Trophoblast cell (in vitro differentiated cells and primary cell): ENCODE measurements around the gene FOXF1.
A peak's percentile ranks its signal among the peaks of the same experiment; 100 is the strongest.

Experiments
- DNase-seq, 2 donors: peaks; one replicate each; pipeline ENCODE4 v3.0.0-alpha.2; 2016
- H2AFZ ChIP-seq: 2 replicates; pipeline ENCODE4 v1.6.1; 2013; ENCODE audit warnings: low read length, moderate library complexity, mild to moderate bottlenecking; ENCODE audit not compliant: insufficient read depth, poor library complexity
- H2AK5ac ChIP-seq: 2 replicates; pipeline ENCODE4 v1.6.1; 2013; ENCODE audit warnings: mild to moderate bottlenecking, low read length
- H2BK120ac ChIP-seq: 2 replicates; pipeline ENCODE4 v1.6.1; 2013; ENCODE audit warnings: low read length, mild to moderate bottlenecking, moderate library complexity; ENCODE audit not compliant: insufficient read depth, poor library complexity
- H2BK12ac ChIP-seq: 2 replicates; pipeline ENCODE4 v1.6.1; 2013; ENCODE audit warnings: mild to moderate bottlenecking, low read length, moderate library complexity
- H2BK5ac ChIP-seq: 2 replicates; pipeline ENCODE4 v1.6.1; 2013; ENCODE audit warnings: low read length, low read depth, moderate library complexity, mild to moderate bottlenecking; ENCODE audit not compliant: poor library complexity
- H3K14ac ChIP-seq: 2 replicates; pipeline ENCODE4 v1.6.1; 2013; ENCODE audit warnings: mild to moderate bottlenecking, low read length
- H3K18ac ChIP-seq: 2 replicates; pipeline ENCODE4 v1.6.1; 2013; ENCODE audit warnings: mild to moderate bottlenecking, low read length
- H3K23ac ChIP-seq: 2 replicates; pipeline ENCODE4 v1.6.1; 2013; ENCODE audit warnings: low read length
- H3K27ac ChIP-seq: 2 replicates; pipeline ENCODE4 v1.5.1; 2013; ENCODE audit warnings: low read depth, mild to moderate bottlenecking, inconsistent platforms, low read length, moderate library complexity
- H3K27me3 ChIP-seq: 2 replicates; pipeline ENCODE4 v1.6.1; 2013; ENCODE audit warnings: inconsistent platforms, mild to moderate bottlenecking, low read length, moderate library complexity; ENCODE audit not compliant: insufficient read depth
- H3K36me3 ChIP-seq, 2 experiments: 1 replicate in 1 of 2; 2 replicates in 1 of 2; pipeline ENCODE4 v1.6.1; 2013; ENCODE audit warnings: low read length in 2 of 2, mild to moderate bottlenecking in 2 of 2, moderate library complexity in 1 of 2; ENCODE audit not compliant: insufficient read depth in 2 of 2, control insufficient read depth in 1 of 2
- H3K4ac ChIP-seq: 2 replicates; pipeline ENCODE4 v1.6.1; 2013; ENCODE audit warnings: low read depth, mild to moderate bottlenecking, low read length, moderate library complexity
- H3K4me1 ChIP-seq, 2 experiments: 1 replicate in 1 of 2; 2 replicates in 1 of 2; pipeline ENCODE4 v1.6.1; 2013; ENCODE audit warnings: low read length in 2 of 2, mild to moderate bottlenecking in 2 of 2, moderate library complexity in 1 of 2; ENCODE audit not compliant: insufficient read depth in 2 of 2, control insufficient read depth in 1 of 2
- H3K4me2 ChIP-seq: 2 replicates; pipeline ENCODE4 v1.6.1; 2013; ENCODE audit warnings: inconsistent platforms, mild to moderate bottlenecking, low read length, moderate library complexity
- H3K4me3 ChIP-seq: 2 replicates; pipeline ENCODE4 v1.5.1; 2013; ENCODE audit warnings: mild to moderate bottlenecking, low read depth, low read length, inconsistent platforms
- H3K79me1 ChIP-seq: one replicate; pipeline ENCODE4 v1.6.1; 2013; ENCODE audit warnings: low read length
- H3K79me2 ChIP-seq: 2 replicates; pipeline ENCODE4 v1.6.1; 2013; ENCODE audit warnings: low read length, mild to moderate bottlenecking; ENCODE audit not compliant: control insufficient read depth, insufficient read depth, poor library complexity
- H3K9ac ChIP-seq: 2 replicates; pipeline ENCODE4 v1.6.1; 2013; ENCODE audit warnings: mild to moderate bottlenecking, low read length
- H3K9me3 ChIP-seq: 2 replicates; pipeline ENCODE4 v1.6.1; 2013; ENCODE audit warnings: low read depth, mild to moderate bottlenecking, control low read depth, inconsistent platforms, low read length; ENCODE audit not compliant: insufficient read depth
- H4K12ac ChIP-seq: 2 replicates; pipeline ENCODE4 v1.6.1; 2013; ENCODE audit warnings: low read depth, mild to moderate bottlenecking, low read length, moderate library complexity
- H4K8ac ChIP-seq: 2 replicates; pipeline ENCODE4 v1.6.1; 2013; ENCODE audit warnings: low read depth, mild to moderate bottlenecking, low read length, moderate library complexity
- H4K91ac ChIP-seq: one replicate; pipeline ENCODE4 v1.6.1; 2013; ENCODE audit warnings: low read depth, mild to moderate bottlenecking, low read length, moderate library complexity
- WGBS: extraction: QIAGEN DNeasy Blood & Tissue Kit; methylation state at CpG from one replicate; pipeline ENCODE4 v1.1.7; 2013; ENCODE audit warnings: missing lambda C conversion rate; ENCODE audit not compliant: insufficient read length, insufficient coverage; ENCODE audit errors: extremely low coverage; 5-methylcytosine and 5-hydroxymethylcytosine counted together

FOXF1 gene

GRCh38 chr16:86505899-86506864, 4.1 kb upstream of the FOXF1 start:
- Histone ChIP-seq H3K9ac (peak overlapping the region; percentile 31), H3K36me3 (no peaks in the 10 kb centered on the region), H3K79me2 (no peaks in the 10 kb centered on the region), H3K23ac (no peak overlapping the region), H4K91ac (no peak overlapping the region), H2BK120ac (no peak overlapping the region), H3K14ac (no peak overlapping the region), H3K4me2 (no peak overlapping the region), H3K4me3 (no peak overlapping the region), H2BK5ac (no peak overlapping the region), H3K9me3 (peaks cover 19% of the 10 kb centered on the region), H2AK5ac (no peak overlapping the region), H3K27ac (no peak overlapping the region), H3K79me1 (no peaks in the 10 kb centered on the region), H2BK12ac (no peak overlapping the region), H4K12ac (no peak overlapping the region), H3K4ac (no peak overlapping the region), H3K4me1 (peaks cover 3 to 13% of the 10 kb centered on the region in 2 experiments), H4K8ac (no peak overlapping the region), H2AFZ (no peak overlapping the region), H3K27me3 (peaks cover 98% of the 10 kb centered on the region), H3K18ac (no peak overlapping the region)
- no CpG with 5 or more reads among the region's 27 CpGs for WGBS
- no peak for DNase-seq

- H3K23ac ChIP-seq = no peak overlapping the region
- no peak overlapping the region for H3K4me2 ChIP-seq
- WGBS = no CpG with 5 or more reads among the region's 37 CpGs
- no peak overlapping the region for H2AK5ac ChIP-seq
- no peak for DNase-seq
- no peak overlapping the region for H3K9ac ChIP-seq
- no peak overlapping the region for H2BK12ac ChIP-seq
- peaks cover 15% of the 10 kb centered on the region for H3K9me3 ChIP-seq
- no peak overlapping the region for H3K27ac ChIP-seq
- no peak overlapping the region for H3K18ac ChIP-seq
- H4K91ac ChIP-seq = no peak overlapping the region
- no peaks in the 10 kb centered on the region for H3K36me3 ChIP-seq
- H3K4me3 ChIP-seq = no peak overlapping the region
- no peaks in the 10 kb centered on the region for H3K79me2 ChIP-seq
- no peak overlapping the region for H3K4ac ChIP-seq
- H4K8ac ChIP-seq = no peak overlapping the region
- peaks cover 3 to 13% of the 10 kb centered on the region in 2 experiments for H3K4me1 ChIP-seq
- no peak overlapping the region for H4K12ac ChIP-seq
- no peak overlapping the region for H2BK120ac ChIP-seq
- H3K79me1 ChIP-seq = no peaks in the 10 kb centered on the region
- no peak overlapping the region for H2BK5ac ChIP-seq
- no peak overlapping the region for H3K14ac ChIP-seq
- peaks cover 98% of the 10 kb centered on the region for H3K27me3 ChIP-seq
- H2AFZ ChIP-seq = no peak overlapping the region
Measured at GRCh38 chr16:86507173-86508027, 2.9 kb upstream of the FOXF1 start.

GRCh38 chr16:86508028-86508946, 2.0 kb upstream of the FOXF1 start:
- Histone ChIP-seq H2BK5ac (no peak overlapping the region), H3K79me2 (no peaks in the 10 kb centered on the region), H2AK5ac (no peak overlapping the region), H3K9me3 (peaks cover 15% of the 10 kb centered on the region), H3K4me3 (no peak overlapping the region), H3K36me3 (no peaks in the 10 kb centered on the region), H2BK120ac (no peak overlapping the region), H3K4ac (no peak overlapping the region), H2BK12ac (no peak overlapping the region), H4K8ac (no peak overlapping the region), H4K91ac (no peak overlapping the region), H3K27me3 (peaks cover 98% of the 10 kb centered on the region), H3K4me1 (peaks cover 3 to 13% of the 10 kb centered on the region in 2 experiments), H3K4me2 (peak overlapping the region; percentile 8), H3K79me1 (no peaks in the 10 kb centered on the region), H2AFZ (no peak overlapping the region), H3K9ac (no peak overlapping the region), H3K27ac (no peak overlapping the region), H4K12ac (no peak overlapping the region), H3K14ac (no peak overlapping the region), H3K18ac (no peak overlapping the region), H3K23ac (no peak overlapping the region)
- no CpG with 5 or more reads among the region's 99 CpGs for WGBS
- DNase-seq = no peak
